Epidermal melanocyte (primary cell): ENCODE measurements around the gene MPHOSPH9.

Experiments
- DNase-seq: peaks from one replicate; pipeline ENCODE4 v3.0.0; 2011; ENCODE audit warnings: low spot score; ENCODE audit not compliant: insufficient read length

The MPHOSPH9 gene

GRCh38 chr12:123232807-123233504 is at the start of gene MPHOSPH9, which contains the start of gene MTRFR:
Gene MPHOSPH9 (minus strand): TSS chr12:123233141. CDS start chr12:123230364, 2,777 bp downstream.
Gene MTRFR (plus strand): TSS chr12:123233436. CDS start chr12:123253675, 20,239 bp downstream.
- DNase-seq = peak; percentile 93

GRCh38 chr12:123282111-123282510 is 49.2 kb upstream of the MPHOSPH9 start:
- DNase-seq = no peak

GRCh38 chr12:123280971-123281370 is 48.0 kb upstream of the MPHOSPH9 start:
- no peak for DNase-seq

GRCh38 chr12:123278101-123278627 is 45.2 kb upstream of the MPHOSPH9 start:
- DNase-seq = no peak

GRCh38 chr12:123273166-123273565 is 40.2 kb upstream of the MPHOSPH9 start:
- DNase-seq = no peak

GRCh38 chr12:123271001-123271668 is 38.2 kb upstream of the MPHOSPH9 start:
- no peak for DNase-seq

- no peak for DNase-seq
Measured at GRCh38 chr12:123270214-123271000, 37.5 kb upstream of the MPHOSPH9 start.

- no peak for DNase-seq
Measured at GRCh38 chr12:123269896-123270213, 36.9 kb upstream of the MPHOSPH9 start.

GRCh38 chr12:123269395-123269892 is 36.5 kb upstream of the MPHOSPH9 start:
- peak; percentile 71 for DNase-seq

GRCh38 chr12:123268850-123269249 is 35.9 kb upstream of the MPHOSPH9 start:
- DNase-seq = no peak

GRCh38 chr12:123267991-123268843 is 35.3 kb upstream of the MPHOSPH9 start:
- DNase-seq = peak; percentile 57

- DNase-seq = no peak
Measured at GRCh38 chr12:123267335-123267920, 34.5 kb upstream of the MPHOSPH9 start.

GRCh38 chr12:123266679-123267277 is 33.8 kb upstream of the MPHOSPH9 start:
- no peak for DNase-seq

- DNase-seq = no peak
Measured at GRCh38 chr12:123265851-123266678, 33.1 kb upstream of the MPHOSPH9 start.

GRCh38 chr12:123264642-123265041 is 31.7 kb upstream of the MPHOSPH9 start:
- no peak for DNase-seq

- DNase-seq = no peak
Measured at GRCh38 chr12:123263196-123263817, 30.4 kb upstream of the MPHOSPH9 start.

- DNase-seq = no peak
Measured at GRCh38 chr12:123261196-123261595, 28.3 kb upstream of the MPHOSPH9 start.

- no peak for DNase-seq
Measured at GRCh38 chr12:123260081-123260480, 27.1 kb upstream of the MPHOSPH9 start.

- no peak for DNase-seq
Measured at GRCh38 chr12:123258593-123258992, 25.7 kb upstream of the MPHOSPH9 start.
